SU-DHL-6 (cell line): Measurements from ENCODE around the gene PSPH.

ENCODE experiments used
- H2AFZ ChIP-seq: fragments of 200-600 bp; sonication (generic); 2 replicates; pipeline ENCODE4 v1.6.1; 2014; ENCODE audit warnings: low read depth, mild to moderate bottlenecking, moderate library complexity, mixed read lengths, antibody characterized with exemption, low read length; ENCODE audit not compliant: severe bottlenecking
- H3F3A ChIP-seq: fragments of 200-600 bp; shearing (Covaris generic); 2 replicates; pipeline ENCODE4 v1.6.0; 2016; ENCODE audit warnings: antibody characterized with exemption, mild to moderate bottlenecking; ENCODE audit not compliant: insufficient read depth
- H3K27ac ChIP-seq: fragments of 200-600 bp; sonication (generic); 2 replicates; pipeline ENCODE4 v1.5.1; 2016; ENCODE audit warnings: low read depth, mild to moderate bottlenecking, low read length, moderate library complexity, mixed read lengths
- H3K27me3 ChIP-seq: fragments of 200-600 bp; sonication (generic), shearing (Covaris generic); 2 replicates; pipeline ENCODE4 v1.6.0; 2014; ENCODE audit warnings: mild to moderate bottlenecking, low read length
- H3K36me3 ChIP-seq: fragments of 200-600 bp; sonication (generic); 2 replicates; pipeline ENCODE4 v1.6.1; 2014; ENCODE audit warnings: mild to moderate bottlenecking, low read length, mixed read lengths
- H3K4me2 ChIP-seq: fragments of 300-600, 200-600 bp; shearing (Covaris generic), sonication (generic); 2 replicates; pipeline ENCODE4 v1.6.0; 2014; ENCODE audit warnings: low read length, low read depth, mild to moderate bottlenecking; ENCODE audit not compliant: poor library complexity, severe bottlenecking
- H3K4me3 ChIP-seq: fragments of 200-600 bp; sonication (generic); 2 replicates; pipeline ENCODE4 v1.5.1; 2014; ENCODE audit warnings: antibody characterized with exemption, low read length, mild to moderate bottlenecking, mixed read lengths; ENCODE audit not compliant: insufficient read depth, poor library complexity, severe bottlenecking
- H3K79me2 ChIP-seq: fragments of 200-600 bp; sonication (generic); 2 replicates; pipeline ENCODE4 v1.6.1; 2014; ENCODE audit warnings: mild to moderate bottlenecking, low read length, moderate library complexity; ENCODE audit not compliant: insufficient read depth
- H3K9ac ChIP-seq: fragments of 200-600 bp; sonication (generic); 2 replicates; pipeline ENCODE4 v1.7.0; 2014; ENCODE audit warnings: mild to moderate bottlenecking, low read length
- H3K9me2 ChIP-seq: fragments of 200-600 bp; sonication (generic); replicated peaks from 2 replicates; pipeline ENCODE4 v1.6.1; 2014; ENCODE audit warnings: low read length; ENCODE audit not compliant: insufficient read depth
- H3K9me3 ChIP-seq: fragments of 200-600 bp; sonication (generic); 2 replicates; pipeline ENCODE4 v1.6.1; 2014; ENCODE audit warnings: low read length, mixed read lengths; ENCODE audit not compliant: insufficient read depth
- H4K20me1 ChIP-seq: fragments of 200-600 bp; sonication (generic); 2 replicates; pipeline ENCODE4 v1.6.1; 2014; ENCODE audit warnings: low read depth, mild to moderate bottlenecking, antibody characterized with exemption, low read length, moderate library complexity, mixed read lengths
- EZH2phosphoT487 ChIP-seq: fragments of 200-600 bp; sonication (generic), shearing (Covaris generic); conservative IDR thresholded peaks from 2 replicates; pipeline ENCODE4 v1.6.1; 2018; ENCODE audit warnings: mild to moderate bottlenecking, antibody characterized with exemption, low read length, moderate library complexity, mixed read lengths
- TF ChIP-seq, protein P1 (sequence below): fragments of 200-600 bp; sonication (generic); IDR thresholded peaks from one replicate; pipeline ENCODE4 v1.5.1; 2017; ENCODE audit warnings: antibody characterized with exemption, mild to moderate bottlenecking, low read length, moderate library complexity; ENCODE audit not compliant: insufficient read depth, poor library complexity, severe bottlenecking

Gene PSPH

DNA sequence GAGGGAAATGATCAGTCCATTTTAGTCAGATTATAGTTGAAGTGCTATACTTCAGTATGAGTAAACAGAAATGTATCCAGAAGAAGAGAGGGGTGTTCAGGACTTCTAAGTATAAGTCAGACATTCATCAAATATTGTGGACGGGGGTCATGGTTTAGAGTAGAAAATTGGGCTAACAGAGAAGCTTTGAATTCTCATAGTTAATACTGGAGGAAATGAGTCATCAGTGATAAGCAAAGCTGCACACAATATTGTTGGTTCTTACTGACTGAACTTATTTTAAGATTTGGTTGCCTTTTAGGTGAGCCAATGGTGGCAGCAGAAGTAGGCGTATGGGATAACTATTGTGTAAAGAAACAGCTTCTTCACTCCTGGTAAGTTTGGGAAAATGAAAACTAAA, 11.1 kb upstream of the PSPH start:
- Histone ChIP-seq H4K20me1 (peaks cover 8% of the 10 kb centered on the region; the same call in 1 of the 2 replicates), H3K27me3 (no peaks in the 10 kb centered on the region), H3K9me2 (no peaks in the 10 kb centered on the region), H3K36me3 (peaks cover 58% of the 10 kb centered on the region), H3K79me2 (peaks cover 40% of the 10 kb centered on the region), H3K9ac (no peak overlapping the region), H3K4me3 (no peak overlapping the region), H3F3A (peaks cover 63% of the 10 kb centered on the region), H2AFZ (no peak overlapping the region), H3K27ac (peak overlapping the region; percentile 75; the same call in 1 of the 2 replicates), H3K4me2 (no peak overlapping the region), H3K9me3 (no peaks in the 10 kb centered on the region)
- TF ChIP-seq, protein P1, sequence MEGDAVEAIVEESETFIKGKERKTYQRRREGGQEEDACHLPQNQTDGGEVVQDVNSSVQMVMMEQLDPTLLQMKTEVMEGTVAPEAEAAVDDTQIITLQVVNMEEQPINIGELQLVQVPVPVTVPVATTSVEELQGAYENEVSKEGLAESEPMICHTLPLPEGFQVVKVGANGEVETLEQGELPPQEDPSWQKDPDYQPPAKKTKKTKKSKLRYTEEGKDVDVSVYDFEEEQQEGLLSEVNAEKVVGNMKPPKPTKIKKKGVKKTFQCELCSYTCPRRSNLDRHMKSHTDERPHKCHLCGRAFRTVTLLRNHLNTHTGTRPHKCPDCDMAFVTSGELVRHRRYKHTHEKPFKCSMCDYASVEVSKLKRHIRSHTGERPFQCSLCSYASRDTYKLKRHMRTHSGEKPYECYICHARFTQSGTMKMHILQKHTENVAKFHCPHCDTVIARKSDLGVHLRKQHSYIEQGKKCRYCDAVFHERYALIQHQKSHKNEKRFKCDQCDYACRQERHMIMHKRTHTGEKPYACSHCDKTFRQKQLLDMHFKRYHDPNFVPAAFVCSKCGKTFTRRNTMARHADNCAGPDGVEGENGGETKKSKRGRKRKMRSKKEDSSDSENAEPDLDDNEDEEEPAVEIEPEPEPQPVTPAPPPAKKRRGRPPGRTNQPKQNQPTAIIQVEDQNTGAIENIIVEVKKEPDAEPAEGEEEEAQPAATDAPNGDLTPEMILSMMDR, result no peak
- no peak for TF ChIP-seq EZH2phosphoT487

DNA sequence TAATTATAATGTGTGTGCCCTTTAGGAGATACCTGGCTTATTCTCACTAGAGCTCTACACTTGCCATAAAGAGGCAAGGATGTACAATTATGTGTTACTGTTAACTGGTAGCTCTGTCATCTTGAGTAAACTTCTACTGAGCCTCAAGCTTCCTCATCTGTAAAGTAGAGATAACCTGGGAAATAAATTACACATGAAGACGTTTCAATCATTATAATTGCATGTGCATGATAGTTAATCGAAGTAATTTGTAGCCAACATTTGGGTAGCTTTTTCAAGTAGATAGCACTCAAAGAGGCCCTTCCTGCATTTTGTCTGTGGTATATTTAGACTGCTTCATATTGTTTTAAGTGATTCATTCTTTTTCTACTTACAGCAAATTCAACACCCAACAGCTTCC, 2.7 kb upstream of the PSPH start:
- Histone ChIP-seq H3K9me3 (no peaks in the 10 kb centered on the region), H3K4me3 (no peak overlapping the region), H3K27ac (no peak overlapping the region), H3K4me2 (peak overlapping the region; percentile 70), H3K9me2 (no peaks in the 10 kb centered on the region), H4K20me1 (peaks cover 6% of the 10 kb centered on the region; the same call in 1 of the 2 replicates), H3F3A (peaks cover 31% of the 10 kb centered on the region), H2AFZ (no peak overlapping the region), H3K27me3 (no peaks in the 10 kb centered on the region), H3K9ac (0 out of 2 replicates have a peak overlapping the region, but pooled peaks have one; percentile 2), H3K79me2 (peaks cover 81% of the 10 kb centered on the region), H3K36me3 (peaks cover 52% of the 10 kb centered on the region)
- TF ChIP-seq EZH2phosphoT487, result no peak
- TF ChIP-seq, protein P1, result no peak

- peaks cover 82% of the 10 kb centered on the region for H3K79me2 ChIP-seq
- no peak overlapping the region for H2AFZ ChIP-seq
- H3K27ac ChIP-seq, result peak overlapping the region; percentile 58; the same call in 1 of the 2 replicates
- H3K27me3 ChIP-seq, result no peaks in the 10 kb centered on the region
- peak overlapping the region; percentile 88 for H3K4me3 ChIP-seq
- peaks cover 6% of the 10 kb centered on the region; the same call in 1 of the 2 replicates for H4K20me1 ChIP-seq
- peaks cover 25% of the 10 kb centered on the region for H3F3A ChIP-seq
- no peaks in the 10 kb centered on the region for H3K9me2 ChIP-seq
- H3K4me2 ChIP-seq, result peak overlapping the region; percentile 70
- H3K9ac ChIP-seq, result peak overlapping the region; percentile 89
- H3K9me3 ChIP-seq, result no peaks in the 10 kb centered on the region
- peaks cover 46% of the 10 kb centered on the region for H3K36me3 ChIP-seq
- TF ChIP-seq, protein P1, result no peak
- TF ChIP-seq EZH2phosphoT487, result no peak
These were observed 2.1 kb upstream of the PSPH start for GRCh38 chr7:56053379-56053778.
